HG03139 (cell line): Measurements from ENCODE around the gene C19orf44.
A peak's percentile ranks its signal among the peaks of the same experiment; 100 is the strongest.
"Not testable (repeated sequence)": the region's sequence is repeated elsewhere in the genome, so short reads cannot be mapped to it uniquely, and the experiment has no call there.

Experiments used
- ATAC-seq: cut with Tn5 transposase; IDR thresholded peaks from one replicate; pipeline ENCODE4 v1.9.1; 2021; ENCODE audit not compliant: unreplicated experiment

The C19orf44 gene

DNA sequence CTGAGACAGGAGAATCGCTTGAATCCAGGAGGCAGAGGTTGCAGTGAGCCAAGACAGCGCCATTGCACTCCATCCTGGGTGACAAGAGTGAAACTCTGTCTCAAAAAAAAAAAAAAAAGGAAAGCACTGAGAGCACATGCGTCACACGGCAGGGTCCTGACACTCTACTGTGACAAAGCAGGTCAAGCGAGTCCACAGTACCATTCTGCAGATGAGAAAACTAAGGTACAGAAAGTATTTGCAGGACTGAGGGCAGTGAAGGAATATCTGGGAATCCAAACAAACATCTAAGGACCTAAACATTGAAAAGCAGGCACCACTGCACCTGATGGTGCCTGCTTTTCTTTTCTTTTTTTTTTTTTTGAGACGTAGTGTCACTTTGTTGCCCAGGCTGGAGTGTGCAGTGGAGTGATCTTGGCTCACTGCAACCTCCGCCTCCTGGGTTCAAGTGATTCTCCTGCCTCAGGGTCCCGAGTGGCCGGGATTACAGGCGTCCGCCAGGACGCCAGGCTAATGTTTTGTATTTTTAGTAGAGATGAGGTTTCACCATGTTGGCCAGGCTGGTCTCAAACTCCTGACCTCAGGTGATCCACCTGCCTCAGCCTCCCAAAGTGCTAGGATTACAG is 29.3 kb upstream of the C19orf44 start:
- ATAC-seq, result not testable (repeated sequence)

DNA sequence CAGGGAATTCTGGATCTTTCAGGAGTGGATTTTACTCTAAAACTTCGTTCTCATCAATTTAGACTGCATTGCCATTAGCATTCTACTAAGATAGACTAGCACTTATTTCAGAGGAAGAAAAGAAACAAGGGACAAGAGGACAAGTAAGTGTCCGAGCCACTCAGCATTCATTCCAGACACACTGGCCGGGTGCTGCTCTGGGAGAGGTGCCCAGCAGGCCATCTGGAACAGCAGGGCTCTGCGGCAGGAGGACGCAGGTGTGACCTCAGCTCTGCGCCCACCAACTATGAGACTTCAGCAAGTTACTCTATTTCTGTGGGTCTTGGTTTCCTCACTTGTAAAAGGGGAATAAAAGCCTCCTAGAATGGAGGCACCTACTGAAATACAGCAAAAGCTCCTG is 28.6 kb upstream of the C19orf44 start:
- no peak for ATAC-seq

DNA sequence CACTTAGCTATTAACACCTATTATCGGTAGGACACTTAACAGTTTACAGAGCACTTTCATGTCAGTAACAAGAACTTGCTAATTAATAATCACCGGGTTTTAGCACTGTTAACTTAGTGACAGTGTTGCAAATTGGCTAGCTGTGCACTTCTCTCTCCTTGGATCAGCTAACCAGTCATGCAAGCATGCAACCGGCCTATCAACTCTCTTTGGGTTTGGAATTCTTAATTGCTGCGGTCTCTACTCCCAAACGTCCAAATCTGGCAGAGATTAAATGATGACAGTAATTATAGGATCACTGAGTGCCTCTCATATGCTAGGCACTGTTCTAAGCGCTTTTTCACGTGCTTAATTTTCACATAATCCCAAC is 25.7 kb upstream of the C19orf44 start:
- no peak for ATAC-seq

DNA sequence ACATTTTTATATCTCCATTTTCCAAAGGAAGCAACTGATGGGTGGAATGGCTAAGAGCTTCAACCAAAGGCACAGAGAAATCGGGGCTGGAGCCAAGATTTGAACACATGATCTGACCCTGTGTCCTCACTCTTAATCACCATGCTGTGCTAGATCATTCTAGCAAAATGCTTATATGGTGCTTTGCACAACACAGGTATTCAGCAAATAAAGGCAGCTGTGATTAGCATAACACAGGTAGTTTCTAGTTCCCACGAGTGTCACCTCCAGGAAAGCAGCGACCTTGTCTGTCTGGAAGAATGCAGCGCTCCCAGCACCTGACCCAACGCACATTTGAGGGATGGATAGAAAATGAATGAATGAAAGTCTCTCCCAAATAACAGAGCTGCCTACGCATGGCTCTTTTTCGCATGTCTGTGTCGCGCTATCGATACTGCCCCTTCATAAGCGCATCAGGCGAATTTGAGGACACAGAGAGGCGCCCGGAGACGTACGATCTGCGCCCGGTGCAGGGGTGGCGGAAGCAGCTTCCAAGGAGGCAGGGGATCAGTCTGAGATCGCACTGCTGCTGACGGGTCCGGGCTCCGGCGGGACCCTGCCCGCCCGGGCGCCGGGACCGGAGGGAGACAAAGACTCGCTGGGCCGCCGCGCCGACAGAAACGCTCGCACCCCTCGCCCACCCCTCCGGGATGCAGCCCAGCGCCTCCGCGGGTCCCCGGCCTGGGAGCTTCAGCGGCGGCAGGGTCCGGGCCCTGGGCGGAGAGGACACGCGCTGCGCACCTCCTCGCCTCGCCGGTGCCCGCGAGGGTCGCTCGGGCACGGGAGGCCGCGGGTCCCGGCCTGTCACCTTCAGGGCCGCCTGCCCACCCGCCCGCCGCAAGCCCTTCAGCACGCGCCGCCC is 25.0 kb upstream of the C19orf44 start:
- peak; percentile 27 for ATAC-seq

DNA sequence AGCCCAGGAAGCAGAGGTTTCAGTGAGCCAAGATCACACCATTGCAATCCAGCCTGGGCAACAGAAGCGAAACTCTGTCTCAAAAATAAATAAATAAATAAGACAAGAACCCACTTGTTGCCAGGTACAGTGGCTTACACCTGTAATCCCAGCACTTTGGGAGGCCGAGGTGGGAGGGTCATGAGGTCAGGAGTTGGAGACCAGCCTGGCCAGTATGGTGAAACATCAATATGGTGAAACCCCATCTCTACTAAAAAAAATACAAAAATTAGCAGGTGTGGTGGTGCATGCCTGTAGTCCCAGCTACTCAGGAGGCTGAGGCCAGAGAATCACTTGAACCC is 23.7 kb upstream of the C19orf44 start:
- not testable (repeated sequence) for ATAC-seq

DNA sequence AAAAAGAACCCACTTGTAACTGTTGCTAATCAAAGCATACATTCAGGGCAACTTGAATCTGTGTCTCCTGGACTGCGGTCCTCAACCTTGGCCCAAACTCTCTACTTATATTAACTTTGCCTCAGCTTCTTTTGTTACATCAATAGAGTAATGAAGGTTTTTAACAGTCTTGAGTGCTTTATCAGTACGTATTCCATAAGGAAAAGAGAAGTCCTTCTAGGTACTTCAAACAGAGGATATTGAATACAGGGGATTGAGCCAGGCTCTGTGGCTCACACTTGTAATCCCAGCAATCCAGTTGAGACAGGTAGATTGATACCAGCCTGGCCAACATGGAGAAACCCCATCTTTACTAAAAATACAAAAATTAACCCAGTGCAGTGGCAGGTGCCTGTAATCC is 23.2 kb upstream of the C19orf44 start:
- ATAC-seq, result no peak

DNA sequence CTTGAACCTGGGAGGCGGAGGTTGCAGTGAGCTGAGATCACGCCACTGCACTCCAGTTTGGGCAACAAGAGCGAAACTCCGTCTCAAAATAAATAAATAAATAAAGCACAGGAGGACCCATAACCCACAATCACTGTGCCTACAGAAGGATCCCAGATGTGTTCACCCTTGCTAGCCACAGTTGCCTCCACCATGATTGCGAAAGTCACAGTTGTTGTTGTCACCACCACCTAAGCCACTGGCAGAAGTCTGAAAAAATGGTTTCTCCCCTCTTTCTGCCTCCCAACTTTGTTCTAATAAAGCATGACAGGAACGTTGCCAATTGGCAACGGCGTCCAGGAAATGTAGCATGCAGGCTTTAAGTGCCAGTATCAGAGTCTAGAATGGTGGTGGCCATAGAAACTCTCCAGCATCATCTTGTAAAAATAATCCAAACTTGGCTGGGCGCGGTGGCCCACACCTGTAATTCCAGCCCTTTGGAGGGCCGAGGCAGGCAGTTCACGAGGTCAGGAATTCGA is 22.3 kb upstream of the C19orf44 start:
- ATAC-seq, result no peak

DNA sequence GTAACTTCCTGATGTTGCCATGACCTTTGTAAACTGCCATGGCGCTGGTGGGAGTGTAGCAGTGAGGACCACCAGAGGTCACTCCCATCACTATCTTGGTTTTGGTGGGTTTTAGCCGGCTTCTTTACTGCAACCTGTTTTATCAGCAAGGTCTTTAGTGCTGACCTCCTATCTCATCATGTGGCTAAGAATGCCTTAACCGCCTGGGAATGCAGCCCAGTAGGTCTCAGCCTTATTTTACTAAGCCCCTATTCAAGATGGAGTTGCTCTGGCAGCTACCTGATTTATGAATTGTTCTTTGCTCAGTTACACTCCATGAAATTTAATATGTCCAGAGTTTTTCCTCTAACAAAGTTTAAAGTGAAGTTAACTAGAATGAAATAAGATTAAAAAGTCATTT is 19.8 kb upstream of the C19orf44 start:
- no peak for ATAC-seq

DNA sequence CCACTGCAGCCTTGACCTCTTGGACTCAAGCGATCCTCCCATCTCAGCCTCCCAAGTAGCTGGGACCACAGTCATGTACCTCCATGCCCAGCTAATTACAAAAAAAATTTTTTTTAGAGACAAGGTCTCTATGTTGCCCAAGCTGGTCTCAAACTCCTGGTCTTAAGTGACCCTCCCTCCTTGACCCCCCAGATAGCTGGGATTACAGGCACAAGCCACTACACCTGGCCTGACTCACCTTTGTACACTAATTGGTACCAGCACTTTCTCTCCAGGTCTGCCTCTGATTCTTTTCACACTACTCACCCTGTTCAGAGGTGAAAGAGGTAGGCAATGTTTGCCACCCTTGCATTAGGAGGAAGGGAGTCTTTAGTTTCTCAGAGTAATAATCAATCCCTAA is 18.9 kb upstream of the C19orf44 start:
- ATAC-seq, result no peak

DNA sequence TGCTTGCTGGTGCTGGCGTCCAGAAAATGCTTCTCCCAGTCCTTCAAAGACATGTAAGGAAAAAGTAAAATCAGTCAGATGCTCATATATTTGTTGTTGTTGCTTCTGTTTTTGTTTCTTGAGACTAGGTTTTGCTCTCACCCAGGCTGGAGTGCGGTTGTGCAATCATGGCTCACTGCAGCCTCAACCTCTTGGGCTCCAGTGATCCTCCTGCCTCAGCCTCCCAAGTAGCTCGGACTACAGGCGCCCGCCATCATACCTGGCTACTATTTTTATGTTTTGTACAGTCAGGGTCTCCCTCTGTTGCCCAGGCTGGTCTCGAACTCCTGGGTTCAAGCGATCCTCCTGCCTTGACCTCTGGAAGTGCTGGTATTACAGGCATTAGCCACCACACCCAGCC is 13.4 kb upstream of the C19orf44 start:
- ATAC-seq, result no peak

DNA sequence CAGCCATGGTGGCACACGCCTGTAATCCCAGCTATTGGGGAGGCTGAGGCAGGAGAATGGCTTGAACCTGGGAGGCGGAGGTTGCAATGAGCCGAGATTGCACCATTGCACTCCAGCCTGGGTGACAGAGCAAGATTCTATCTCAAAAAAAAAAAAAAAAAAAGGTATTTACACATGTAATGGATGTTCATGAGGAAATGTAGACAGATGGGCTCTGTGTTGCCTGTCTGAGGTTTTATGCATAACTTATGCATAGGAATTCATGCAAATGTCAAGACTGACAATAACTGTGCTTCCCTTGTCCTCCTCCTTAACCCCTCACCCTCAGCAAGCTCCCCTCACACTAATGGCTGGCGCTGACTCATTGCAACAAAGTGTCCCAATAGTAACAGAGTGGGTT is 9.7 kb upstream of the C19orf44 start:
- ATAC-seq, result not testable (repeated sequence)

DNA sequence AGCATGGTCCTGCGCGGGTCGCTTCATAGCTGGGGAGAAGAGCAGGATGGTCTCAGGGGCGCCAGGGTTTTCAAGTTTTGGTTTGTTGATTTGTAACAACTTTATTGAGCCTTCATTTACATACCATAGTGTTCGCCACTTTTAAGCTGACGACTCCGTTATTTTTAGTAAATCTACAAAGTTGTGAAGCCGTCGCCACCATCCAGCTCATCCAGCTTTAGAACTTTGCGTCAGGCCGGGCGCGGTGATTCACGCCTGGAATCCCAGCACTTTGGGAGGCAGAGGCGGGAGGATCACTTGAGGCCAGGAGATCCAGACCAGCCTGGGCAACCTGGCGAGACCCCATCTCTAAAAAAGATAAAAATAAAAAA is 404 bp downstream of the C19orf44 start:
- no peak for ATAC-seq

DNA sequence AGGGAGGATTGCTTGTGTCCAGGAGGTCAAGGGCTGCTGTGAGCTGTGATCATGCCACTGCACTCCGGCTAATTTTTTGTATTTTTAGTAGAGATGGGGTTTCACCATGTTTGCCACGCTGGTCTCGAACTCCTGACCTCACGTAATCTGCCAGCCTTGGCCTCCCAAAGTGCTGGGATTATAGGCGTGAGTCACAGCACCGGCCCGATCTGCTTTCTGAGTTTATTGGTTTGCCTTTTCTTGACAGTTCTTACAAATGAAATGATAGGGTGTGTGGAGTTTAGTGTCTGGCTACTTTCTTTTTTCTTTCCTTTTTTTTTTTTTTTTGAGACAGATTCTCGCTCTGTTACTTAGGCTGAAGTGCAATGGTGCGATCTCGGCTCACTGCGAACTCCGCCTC is 848 bp downstream of the C19orf44 start:
- ATAC-seq, result no peak

DNA sequence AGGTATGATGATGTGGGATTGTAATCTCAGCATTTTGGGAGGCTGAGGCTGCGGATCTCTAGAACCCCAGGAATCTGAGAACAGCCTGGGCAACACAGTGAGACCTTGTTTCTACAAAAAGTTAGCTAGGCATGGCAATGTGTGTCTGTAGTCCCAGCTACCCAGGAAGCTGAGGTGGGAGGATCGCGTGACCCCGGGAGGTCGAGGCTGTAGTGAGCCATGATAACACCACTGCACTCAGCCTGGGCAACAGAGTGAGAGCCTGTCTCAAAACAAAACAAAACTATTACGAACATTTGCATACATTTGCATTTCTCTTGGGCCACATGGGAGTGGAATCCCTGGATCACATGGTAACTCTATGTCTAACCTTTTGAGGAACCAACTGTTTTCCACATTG is 1.6 kb downstream of the C19orf44 start:
- ATAC-seq, result no peak

DNA sequence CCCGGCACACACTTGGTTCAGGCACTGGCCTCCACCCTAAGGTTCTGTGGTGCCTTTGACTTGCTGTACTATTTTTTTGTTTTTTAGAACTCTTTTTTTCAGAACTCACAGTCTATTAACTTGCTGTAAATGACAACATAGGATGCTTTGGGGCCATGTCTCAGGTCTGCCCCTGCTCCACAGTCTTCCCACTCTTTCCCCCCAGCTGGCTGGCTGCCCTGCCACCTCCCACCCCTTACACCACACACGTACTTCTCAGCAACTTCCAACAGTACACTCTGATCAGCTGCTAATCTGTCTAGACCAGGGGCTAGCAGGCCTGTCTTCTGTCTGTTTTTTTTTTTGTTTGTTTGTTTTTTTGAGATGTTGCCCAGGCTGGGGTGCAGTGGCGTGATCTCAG is 8.1 kb downstream of the C19orf44 start:
- no peak for ATAC-seq

DNA sequence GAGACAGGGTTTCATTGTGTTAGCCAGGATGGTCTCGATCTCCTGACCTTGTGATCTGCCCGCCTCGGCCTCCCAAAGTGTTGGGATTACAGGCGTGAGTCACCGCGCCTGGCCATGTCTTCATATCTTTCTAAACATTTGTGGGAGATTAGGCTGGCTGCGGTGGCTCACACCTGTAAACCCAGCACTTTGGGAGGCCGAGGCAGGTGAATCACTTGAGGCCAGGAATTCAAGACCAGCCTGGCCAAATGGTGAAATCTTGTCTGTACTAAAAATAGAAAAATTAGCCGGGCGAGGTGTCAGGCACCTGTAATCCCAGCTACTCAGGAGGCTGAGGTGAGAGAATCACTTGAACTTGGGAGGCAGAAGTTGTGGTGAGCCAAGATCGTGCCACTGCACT is 10.0 kb downstream of the C19orf44 start:
- not testable (repeated sequence) for ATAC-seq

DNA sequence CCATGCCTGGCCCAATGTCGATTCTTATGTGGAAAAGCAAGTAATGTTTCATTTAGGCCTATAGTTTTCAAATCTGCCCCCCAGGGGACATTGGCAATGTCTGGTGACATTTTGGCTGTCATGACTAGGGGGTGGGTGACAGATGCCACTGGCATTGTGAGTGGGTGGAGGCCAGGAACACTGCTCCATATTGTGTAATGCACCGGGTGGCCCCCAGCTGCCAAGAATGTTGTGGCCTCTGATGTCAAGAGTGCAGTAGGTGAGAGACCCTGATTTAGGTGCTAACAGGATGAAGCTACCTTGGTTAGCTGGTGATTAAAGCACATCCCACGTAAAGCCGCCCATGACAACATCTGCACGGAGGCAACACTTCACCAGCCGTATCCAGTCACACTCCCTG is 10.8 kb downstream of the C19orf44 start:
- ATAC-seq, result no peak

DNA sequence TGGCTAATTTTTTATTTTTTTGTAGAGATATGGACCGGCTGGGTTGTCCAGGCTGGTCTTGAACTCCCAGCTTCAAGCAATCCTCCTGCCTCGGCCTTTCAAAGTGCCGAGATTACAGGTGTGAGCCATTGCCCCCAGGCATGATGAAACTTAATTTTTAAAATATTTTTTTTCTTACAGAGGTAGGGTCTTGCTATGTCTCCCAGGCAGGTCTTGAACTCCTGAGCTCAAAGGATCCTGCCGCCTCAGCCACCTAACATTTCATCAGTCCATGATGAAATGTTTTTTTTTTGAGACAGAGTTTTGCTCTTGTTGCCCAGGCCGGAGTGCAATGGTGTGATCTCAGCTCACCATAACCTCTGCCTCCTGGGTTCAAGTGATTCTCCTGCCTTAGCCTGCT is 12.4 kb downstream of the C19orf44 start:
- no peak for ATAC-seq

DNA sequence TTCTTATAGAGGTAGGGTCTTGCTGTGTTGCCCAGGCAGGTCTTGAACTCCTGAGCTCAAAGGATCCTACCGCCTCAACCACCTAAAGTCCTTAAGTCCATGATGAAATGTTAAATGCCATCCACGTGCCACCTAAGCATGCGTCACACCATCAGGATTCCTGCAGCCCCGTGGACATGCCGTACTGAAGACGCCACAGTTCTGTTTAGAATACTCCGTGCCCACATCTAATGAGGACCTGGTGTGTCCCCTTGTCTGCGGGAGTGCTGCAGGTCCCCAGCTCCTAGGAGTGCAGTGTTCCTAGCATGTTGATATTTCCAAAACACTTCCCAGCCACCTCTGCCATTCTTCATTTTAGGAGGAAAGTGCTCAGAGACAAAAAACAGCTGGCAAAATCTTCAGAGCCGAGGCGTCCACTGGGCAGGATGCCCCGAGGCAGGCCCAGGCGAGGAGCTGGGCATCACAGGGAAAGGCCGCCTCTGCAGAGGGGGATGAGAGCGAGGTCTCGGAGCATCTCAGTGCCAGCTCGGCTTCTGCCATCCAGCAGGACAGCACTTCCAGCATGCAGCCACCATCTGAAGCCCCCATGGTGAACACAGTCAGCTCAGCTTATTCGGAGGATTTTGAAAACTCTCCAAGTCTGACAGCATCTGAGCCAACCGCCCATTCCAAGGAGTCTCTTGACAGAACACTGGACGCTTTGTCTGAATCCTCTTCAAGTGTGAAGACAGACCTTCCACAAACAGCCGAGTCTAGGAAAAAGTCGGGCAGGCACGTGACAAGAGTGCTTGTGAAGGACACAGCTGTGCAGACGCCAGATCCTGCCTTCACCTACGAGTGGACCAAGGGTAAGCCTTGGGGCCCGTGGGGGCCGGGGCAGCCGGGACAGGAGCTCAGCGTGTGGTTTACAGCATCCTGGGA is 13.2 kb downstream of the C19orf44 start:
- no peak for ATAC-seq

DNA sequence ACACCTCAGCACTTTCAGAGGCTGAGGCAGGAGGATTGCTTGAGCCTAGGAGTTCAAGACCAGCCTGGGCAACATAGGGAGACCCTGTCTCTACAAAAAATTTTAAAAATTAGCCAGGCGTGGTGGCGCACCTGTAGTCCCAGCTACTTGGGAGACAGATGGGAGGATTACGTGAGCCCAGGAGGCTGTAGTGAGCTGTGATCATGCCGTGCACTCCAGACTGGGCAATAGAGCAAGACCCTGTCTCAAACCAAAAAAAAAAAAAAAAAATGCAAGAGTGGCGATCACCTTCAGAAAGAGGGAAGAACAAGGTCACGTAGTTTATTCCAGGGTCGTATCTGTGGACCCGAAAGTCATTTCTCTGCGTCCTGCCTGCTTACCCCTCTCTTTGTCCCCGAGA is 16.4 kb downstream of the C19orf44 start:
- ATAC-seq, result not testable (repeated sequence)

DNA sequence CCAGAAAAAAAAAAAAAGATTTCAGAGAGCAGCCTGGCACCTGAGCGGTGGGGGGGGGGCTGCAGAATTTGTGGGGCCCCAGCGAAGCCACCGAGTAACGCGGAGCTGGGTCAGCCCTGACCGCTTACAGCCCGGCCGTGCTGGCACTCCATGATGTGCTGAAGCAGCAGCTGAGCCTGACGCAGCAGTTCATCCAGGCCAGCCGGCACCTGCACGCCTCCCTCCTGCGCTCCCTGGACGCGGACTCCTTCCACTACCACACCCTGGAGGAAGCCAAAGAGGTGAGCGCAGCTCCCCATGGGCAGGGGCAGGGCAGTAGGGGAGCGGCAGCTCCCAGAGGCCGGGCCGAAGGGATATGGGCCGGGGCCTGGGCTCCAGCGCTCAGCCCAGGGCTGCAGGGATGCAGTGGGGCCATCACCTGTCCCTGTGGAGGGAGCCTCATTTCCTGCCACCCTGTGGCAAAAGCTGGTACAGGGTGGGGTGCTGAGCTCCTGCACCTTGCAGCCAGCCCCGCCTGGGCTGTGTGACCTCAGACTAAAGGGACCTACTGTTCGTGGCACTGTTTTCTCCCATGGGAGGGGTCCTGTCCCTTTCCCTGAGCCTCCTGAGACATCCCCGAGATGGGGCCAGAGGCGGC is 18.3 kb downstream of the C19orf44 start:
- ATAC-seq, result no peak
